GM19035 (cell line): Measurements from ENCODE around the gene HPCAL1.
"Not testable (repeated sequence)": the region's sequence is repeated elsewhere in the genome, so short reads cannot be mapped to it uniquely, and the experiment has no call there.

ENCODE experiments used
- ATAC-seq: cut with Tn5 transposase; IDR thresholded peaks from one replicate; pipeline ENCODE4 v1.9.1; 2021; ENCODE audit not compliant: unreplicated experiment

The HPCAL1 gene

DNA sequence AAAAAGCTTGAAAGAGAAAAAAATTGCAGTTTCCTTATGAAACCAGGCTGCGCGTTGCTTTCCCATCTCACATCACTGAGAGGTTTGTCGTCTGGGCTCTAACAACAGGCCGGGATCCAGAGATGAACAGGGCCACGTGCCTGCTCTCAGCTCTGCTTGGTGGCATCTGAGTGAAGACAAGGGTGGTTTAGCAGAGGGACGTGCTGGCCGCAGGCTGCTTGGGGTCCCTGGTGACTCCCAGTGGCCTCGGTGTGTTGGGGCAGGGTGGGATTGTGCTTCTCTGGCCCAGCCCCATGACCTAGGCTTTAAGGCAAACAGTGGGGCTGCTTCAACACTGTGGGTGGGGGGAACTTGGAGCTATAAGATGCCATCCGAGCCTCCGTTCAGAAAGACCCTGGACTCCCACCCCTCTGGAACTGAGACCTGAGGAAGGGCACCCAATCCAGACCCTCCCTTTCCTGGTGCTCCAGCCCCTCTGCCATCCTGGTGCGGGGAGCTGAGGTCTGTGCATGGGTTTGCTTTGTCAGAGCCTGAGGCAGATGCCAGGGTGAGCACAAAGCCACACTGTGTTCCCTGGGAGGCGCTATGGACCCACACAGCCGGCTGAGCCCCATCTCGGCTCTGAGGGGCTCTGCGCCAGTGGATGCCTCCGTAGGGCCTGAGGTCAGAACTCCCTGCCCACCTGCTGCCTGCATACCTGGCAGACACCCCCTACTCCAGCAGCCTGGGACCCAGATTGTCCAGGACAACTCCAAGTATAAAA, 18.4 kb upstream of the HPCAL1 start:
- ATAC-seq: no peak

DNA sequence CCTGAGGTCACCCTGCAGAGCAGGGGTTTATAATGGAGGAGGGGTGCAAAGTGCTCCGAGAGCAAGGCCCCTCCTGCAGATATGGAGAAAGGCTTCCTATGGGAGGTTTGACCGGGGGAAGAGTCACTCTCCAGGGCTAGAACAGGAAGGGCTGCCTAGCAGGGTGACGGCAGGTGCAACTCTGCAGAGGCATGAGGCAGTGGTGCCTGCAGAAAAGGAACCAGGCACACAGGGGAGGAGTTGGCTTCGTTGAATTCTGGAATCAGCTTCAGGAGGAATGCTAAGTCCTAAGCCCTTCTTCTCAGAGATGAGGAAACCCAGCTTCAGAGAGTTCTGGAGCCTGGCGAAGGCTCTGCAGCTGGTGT, 17.5 kb upstream of the HPCAL1 start:
- ATAC-seq: no peak

DNA sequence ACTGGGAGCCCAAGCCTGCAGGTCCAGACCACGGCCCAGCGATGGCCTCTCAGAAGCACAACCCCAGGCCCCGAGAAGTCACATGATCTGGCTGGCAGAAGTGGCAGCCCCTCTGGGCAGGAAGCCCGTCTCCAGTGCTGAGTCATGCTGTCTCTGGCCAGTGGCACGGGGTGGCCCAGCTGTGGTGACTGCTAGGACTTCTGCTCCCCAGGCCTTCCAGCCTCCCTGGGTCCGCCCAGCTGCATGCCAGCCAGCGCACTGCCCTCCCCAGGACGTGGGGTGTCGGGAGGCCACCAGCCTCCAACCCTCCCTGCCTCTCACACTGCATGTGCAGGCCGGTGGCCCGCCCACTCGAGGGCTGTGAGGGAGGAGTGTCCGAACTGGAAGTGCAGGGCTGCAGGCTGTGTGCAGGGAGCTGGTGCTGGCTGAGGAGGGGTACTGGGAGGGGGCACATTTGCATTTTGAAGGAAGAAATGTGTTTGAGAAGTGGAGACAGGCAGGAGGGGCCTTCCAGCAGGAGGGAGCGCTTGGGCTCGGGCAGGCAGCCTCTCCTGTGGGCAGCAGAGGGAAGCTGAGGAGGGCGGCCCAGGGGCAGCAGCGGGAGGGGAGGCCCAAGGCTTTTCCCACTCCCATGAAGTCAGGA, 17.0 kb upstream of the HPCAL1 start:
- ATAC-seq: no peak

DNA sequence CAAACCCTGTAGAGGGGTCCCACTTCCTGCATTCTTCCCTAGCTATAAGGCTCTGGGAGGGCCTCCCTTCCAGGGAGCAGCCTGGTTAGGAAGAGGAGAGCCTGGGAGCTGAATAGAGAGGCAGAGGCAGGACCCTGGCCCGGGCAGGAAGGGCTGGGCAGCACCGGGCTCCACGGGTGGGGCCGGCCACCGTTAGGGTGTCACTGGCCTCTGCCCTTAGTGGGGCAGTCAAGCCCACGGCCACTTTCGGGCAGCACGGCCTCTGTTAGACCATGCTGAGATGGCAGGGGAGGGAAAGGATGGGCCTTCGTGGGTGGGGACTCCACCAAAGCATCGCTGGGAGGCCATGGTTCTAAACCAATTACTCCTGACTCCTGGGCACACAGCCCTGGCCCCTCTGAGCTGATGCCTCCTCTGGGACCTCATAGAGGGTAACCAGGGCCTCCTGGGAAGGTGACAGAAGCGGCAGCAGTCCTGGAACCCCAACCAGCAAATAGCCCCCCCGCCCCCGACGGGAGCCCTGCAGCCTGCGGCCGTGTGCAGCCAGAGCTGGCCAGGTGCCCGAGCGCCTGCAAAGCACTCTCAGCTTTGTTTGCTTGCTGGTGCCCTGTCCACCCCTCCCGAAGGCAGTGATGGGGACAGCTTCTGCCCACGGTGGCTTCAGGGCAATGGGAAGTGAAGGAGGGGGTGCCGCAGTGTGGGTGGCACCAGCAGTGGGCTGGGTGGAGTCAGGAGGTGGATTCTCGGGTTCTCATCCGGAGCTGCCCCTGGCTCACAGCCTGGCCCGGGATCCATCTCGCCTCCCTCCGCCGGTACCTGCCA, 16.3 kb upstream of the HPCAL1 start:
- ATAC-seq: no peak

DNA sequence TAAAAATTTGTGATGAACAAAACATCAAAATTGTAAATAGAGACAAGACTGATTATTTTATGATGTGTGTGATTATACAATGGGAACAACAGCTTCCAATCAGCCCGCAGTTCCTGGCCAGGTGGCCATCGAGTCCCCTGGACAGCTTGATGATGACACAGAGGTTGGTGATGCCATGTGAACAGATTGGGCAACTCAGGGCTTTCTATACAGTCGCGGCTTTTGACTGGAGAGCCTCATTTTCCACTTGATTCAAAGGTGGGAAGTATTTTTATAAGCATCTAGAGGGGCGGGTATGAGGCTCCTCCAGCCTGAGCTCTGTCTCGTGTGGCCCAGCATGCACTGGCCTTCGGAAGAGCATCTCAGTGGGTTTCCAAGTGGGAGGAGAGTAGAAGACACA, 14.9 kb upstream of the HPCAL1 start:
- ATAC-seq: no peak

DNA sequence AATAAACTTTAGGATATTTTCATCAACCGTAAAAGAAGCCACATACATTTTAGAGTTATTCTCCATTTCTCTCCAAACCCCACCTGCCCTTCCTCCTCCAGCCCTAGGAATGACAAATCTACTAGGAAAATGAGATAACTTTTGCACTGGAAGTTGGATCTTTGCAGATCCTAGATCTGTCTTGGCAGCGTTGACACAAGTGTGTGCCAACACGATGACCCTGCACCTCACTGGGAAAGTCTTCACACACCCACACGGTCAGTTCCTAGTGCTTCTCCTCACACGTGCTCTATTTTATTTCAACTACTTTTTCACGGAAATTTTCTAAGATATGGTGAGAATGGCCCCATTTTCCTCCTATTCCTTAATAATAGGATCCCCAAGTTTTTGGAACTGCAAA, 14.1 kb upstream of the HPCAL1 start:
- no peak for ATAC-seq

DNA sequence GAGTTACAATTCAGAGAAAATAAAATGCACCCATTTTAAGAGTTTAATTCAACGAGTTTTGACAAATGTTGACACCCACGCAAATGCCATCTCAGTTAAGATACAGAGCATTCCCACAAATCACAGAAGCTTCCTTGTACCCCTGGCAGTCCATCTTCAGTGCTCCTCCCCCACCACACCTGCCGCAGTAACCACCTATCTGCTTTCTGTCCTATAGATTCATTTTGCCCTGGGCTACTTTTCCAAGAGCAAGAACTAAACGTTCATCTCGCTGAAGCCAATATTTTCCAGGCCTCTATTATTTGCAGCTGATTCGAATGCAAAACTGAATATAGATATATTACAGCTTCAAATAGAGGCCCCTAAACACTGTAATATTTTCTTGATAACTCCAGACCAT, 13.4 kb upstream of the HPCAL1 start:
- no peak for ATAC-seq

DNA sequence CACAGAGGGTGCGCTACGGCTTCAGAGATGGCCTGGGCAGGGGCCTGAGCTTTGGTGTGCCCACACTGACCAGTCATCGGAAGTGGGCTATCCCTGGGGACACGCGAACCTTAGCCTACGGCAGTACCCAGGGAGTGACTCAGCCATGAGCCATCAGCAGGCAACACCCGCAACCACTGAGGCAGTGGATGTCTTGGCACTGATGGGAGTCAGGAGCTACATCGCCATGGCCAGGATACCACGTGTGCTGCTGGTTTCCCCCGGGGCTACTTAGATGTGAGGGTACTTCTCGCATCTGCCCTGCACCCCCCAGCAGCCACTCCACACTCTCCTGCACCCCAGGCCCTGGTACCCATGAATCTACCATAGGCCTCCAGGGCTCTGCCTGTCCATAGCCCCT, 12.8 kb upstream of the HPCAL1 start:
- ATAC-seq: no peak

DNA sequence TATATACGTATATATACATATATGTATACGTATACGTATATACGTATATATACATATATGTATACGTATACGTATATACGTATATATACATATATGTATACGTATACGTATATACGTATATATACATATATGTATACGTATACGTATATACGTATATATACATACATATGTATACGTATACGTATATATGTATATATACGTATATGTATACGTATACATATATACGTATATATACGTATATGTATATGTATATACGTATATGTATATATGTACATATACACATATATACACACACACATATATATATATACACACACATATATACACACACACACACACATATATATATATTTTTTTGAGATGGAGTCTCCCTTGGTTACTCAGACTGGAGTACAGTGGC, 11.3 kb upstream of the HPCAL1 start:
- not testable (repeated sequence) for ATAC-seq

DNA sequence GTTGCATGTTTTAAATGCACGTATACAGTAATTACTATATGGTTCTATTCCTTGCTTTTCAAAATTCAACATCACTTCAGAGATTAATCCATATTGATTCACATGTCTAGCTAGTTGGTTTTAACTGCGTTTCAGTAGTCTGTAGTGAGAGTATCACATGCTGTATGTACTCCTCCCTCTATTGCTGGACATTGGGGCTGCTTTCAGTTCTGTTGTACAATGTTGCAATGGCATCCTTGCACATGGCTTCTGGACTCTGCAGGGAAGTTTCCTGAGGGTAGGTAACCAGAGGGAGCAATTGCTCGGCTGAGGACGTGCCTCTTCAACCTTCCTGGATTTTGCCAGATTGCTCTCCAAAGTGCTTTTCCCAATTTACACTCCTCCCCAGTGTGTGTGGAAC, 10.7 kb upstream of the HPCAL1 start:
- no peak for ATAC-seq

DNA sequence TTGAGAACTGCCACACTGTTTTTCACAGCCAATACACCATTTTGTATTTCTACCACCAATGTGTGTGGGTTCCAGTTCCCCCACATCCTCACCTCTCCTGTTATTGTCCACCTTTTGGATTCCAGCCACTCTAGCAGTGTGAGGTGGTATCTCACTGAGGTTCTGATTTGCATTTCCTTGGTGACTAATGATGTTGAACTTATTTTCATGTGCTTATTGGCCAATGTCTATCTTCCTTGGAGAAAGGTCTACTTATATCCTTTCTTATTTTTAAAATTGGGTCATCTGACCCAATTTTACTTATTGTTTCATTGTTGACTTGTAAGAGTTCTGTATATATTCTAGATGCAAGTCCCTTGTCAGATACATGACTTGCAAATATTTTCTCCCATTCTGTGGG, 9.1 kb upstream of the HPCAL1 start:
- ATAC-seq: no peak

DNA sequence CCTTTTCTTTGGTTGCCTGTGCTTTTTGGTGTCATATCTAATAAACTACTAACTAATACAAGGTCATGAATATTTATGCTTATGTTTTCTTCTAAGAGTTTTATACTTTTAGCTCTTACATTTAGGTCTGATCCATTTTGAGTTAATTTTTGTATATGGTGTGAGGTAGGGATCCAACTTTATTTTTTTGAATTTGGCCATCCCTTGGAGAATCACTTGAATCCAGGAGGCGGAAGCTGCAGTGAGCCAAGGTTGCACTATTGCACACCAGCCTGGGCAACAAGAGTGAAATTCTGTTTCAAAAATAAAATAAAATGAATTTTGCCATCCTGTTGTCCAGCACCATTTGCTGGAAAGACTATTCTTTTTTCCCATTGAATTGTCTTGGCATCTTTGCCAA, 8.6 kb upstream of the HPCAL1 start:
- ATAC-seq: no peak

DNA sequence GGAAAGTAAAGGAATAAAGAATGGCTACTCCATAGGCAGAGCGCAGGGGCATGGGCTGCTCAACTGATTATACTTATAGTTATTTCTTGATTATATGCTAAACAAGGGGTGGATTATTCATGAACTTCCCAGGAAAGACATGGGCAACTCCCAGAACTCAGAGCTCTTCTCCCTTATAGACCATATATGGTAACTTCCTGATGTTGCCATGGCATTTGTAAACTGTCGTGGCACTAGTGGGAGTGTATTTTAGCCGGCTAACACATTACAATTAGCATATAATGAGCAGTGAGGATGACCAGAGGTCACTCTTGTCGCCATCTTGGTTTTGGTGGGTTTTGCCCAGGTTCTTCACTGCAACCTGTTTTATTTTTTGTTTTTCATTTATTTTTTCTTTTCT, 7.1 kb upstream of the HPCAL1 start:
- ATAC-seq: not testable (repeated sequence)

DNA sequence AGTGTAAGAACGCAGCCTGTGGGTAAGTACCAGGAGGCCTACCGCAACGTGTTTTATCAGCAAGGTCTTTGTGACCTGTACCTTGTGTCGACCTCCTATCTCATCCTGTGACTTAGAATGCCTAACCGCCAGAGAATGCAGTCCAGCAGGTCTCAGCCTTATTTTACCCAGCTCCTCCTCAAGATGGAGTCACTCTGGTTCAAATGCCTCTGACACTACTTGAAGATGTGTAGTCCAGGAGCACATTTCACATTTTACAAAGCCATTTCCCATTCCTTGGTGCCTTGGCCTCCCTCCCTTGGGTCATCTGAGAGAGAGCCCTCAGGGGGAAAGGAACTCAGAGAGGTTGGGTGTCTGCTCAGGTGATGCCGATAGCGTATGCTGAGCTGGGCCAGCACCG, 6.6 kb upstream of the HPCAL1 start:
- ATAC-seq: no peak

DNA sequence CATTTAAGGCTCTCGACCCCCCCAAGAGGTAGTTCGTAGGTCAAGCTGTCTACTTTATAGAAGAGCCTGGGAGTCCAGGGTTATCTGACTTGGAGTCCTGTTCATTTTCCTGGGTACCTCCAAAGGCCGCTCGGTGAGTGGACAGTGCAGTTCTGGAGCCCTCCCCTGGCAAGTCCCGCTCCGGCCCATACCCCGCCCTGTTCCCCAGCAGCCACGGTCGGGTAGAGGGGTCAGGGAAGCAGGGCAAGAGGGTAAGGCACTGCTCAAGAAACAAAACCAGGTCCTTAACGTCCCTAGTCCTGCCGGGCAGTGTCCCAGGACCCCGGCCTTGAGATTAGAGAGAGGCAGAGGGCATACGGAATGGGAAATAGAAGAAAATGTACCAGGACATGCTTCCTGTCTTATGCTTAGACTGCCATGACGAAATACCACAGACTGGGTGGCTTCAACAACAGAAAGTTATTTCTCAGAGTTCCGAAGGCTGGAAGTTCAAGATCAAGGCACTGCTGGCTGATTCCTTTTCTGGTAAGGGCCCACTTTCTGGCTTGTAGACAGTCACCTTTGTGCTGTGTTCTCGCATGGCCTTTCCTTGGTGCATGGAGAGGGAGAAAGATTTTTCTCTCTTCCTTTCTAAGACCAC, 5.4 kb upstream of the HPCAL1 start:
- no peak for ATAC-seq

DNA sequence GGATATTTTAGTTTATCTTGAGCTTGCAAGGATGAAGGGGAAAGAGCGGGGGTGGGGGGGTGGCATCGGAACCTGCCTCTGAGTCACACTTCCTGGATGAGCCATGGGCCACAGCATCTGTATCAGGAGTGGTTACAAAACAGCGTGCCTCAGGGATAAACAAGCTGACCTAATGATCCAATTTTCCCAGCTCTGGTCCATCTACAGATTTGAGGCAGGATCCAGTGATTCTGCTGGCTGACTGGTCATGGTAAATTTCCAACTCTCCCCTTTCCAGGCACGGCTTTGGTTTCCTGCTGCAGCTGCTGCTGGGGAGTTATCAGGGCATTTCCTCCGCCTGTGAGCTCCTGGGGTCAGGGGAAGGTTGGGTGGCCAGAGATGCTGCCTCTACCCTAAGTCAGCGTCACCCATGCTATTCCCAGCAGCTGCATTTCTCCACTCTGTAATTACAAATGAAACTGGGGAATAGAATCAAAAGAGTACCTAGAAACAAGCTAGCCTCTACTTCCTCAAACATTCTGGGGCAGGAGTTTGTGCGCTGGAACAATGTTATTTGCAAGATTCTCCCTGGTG, 4.7 kb upstream of the HPCAL1 start:
- ATAC-seq: no peak

DNA sequence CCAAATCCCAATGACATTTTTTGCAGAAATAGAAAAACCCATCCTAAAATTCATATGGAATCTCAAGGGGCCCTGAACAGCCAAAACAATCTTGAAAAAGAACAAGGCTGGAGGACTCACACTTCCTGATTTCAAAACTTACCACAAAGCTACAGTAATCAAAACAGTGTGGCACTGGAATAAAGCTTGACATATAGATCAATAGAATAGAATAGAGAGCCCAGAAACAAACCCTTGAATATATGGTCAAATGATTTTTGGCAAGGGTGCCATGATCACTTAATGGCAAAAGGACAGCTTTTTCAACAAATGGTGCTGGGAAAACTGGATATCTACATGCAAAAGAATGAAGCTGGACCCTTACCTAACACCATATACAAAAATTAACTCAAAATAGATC, 3.9 kb upstream of the HPCAL1 start:
- not testable (repeated sequence) for ATAC-seq

DNA sequence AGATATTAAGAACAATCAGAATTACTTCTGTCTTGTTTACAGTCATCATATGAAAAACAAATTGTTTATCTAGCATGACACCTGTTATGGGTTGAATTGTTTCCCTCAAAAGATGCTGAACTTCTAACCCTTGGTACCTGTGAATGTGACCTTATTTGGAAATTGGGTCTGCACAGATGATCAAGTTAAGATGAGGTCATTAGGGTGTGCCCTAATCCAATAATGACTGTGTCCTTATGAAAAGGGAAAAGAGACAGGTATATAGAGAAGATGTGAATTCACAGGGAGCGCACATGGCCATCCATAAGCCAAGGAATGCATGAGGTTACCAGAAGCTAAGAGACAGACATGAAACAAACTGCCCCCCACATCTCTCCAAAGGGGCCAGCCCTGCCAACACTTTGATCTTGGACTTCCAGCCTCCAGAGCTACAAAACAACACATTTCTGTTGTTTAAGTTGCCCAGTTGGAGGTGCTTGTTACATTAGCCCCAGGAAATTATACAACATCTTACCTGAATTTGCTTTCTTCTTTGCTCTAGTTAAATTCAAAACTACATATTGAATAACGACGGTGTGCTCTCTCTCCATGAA, 2.3 kb upstream of the HPCAL1 start:
- no peak for ATAC-seq

DNA sequence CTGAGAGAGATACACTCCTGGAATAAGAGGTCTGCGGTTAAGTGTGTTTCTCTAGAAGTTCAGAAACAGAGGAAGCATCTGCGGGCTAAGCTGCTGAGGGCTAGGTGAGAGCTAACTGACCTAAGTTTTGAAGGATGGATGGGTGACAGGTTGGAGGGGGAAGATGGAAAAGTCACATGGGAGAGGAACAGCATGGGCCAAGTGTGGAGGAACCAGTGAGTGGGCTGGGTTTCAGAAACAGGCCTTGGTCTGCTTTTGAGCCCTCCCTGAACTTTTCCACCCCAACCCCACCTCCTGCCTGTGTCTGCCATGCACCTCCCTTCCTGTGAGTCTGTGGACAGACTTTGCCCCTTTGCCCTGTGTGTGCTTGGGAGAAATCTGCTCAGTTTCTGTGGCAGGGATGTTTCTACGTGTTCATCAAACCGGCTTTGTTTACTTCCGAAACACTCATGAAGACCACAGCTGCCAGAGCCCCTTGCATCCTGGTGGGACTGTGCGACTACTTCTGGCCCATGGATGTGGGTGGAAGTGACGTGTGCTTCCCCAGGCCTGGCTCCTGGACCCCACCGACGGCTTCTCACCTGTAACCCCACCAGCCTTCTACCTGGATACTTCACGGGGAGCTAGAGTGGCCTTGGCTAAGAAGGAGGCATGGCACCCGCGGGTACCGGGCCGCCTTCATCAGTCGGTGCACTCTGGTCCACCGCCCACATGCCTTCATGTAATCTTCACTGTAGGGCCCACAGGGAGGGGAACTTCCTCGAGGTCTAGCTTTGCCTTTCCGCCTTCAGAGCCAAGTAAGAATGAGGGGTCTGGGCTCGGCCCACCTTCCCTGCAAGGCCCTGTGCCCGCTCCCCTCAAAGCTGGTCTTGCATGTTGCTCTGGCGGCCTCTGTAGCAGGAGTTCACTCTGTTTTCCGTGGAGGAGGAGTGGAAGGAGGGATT, 1.4 kb upstream of the HPCAL1 start:
- ATAC-seq: no peak
